Measurements from ENCODE around the gene BRIP1. TPM values are rescaled to one million over a fixed set of nuclear protein-coding genes. Genes with fewer than 3 reads are reported as not detected.

Gene BRIP1
- total RNA-seq, 2 donors from 2014 or later: 24.2 to 25.5 TPM

DNA sequence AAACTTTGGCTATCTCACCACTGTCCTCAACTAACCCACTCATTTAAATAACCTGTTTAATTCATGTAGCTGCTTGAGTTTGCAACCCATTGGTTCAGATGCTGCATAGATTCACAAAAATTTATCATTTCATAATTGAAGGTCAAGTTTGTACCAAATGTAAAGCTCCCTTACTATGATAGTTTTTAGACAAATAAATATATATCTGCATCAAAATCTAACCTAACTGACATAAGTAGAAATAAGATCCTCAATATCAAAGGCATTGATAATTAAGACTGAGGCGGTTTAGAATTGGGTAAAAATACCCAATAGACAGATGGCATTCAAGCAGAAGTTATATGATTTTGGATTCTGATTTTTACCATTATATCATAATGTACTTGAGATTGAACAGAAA is 139.4 kb downstream of the BRIP1 start:
- Histone ChIP-seq H3K4me3 (ENCODE audit: low read length) (no peak overlapping the region), H3K9me3 (ENCODE audit: control insufficient read depth, low read length) (no peaks in the 10 kb centered on the region), H3K27me3 (ENCODE audit: control insufficient read depth, insufficient read depth, low read length, poor library complexity, severe bottlenecking) (no peaks in the 10 kb centered on the region), H3K36me3 (ENCODE audit: control insufficient read depth, insufficient read depth, low read length) (no peaks in the 10 kb centered on the region), H3K9ac (ENCODE audit: extremely low read depth, low read length, poor library complexity, severe bottlenecking) (no peak overlapping the region), H3K27ac (ENCODE audit: low read depth, low read length) (no peak overlapping the region), H3K4me1 (ENCODE audit: control insufficient read depth, insufficient read depth, low read length) (peaks cover 3% of the 10 kb centered on the region)
- Mint-ChIP-seq H3K27me3 (ENCODE audit: insufficient read depth) (no peaks in the 10 kb centered on the region), H3K4me3 (no peak overlapping the region), H3K9me3 (peaks cover 3% of the 10 kb centered on the region), H3K27ac (no peak overlapping the region), H3K4me1 (peaks cover 3% of the 10 kb centered on the region), H3K36me3 (ENCODE audit: low read depth) (peaks cover 25% of the 10 kb centered on the region)
- WGBS, 2 experiments (ENCODE audit: insufficient coverage in 1 of 2, insufficient read length in 1 of 2): 100% methylated on average over 1 of the region's 1 CpG; no CpG with 5 or more reads in 1 of the 2 experiments
- DNase-seq: no peak
- TF ChIP-seq, protein P1, sequence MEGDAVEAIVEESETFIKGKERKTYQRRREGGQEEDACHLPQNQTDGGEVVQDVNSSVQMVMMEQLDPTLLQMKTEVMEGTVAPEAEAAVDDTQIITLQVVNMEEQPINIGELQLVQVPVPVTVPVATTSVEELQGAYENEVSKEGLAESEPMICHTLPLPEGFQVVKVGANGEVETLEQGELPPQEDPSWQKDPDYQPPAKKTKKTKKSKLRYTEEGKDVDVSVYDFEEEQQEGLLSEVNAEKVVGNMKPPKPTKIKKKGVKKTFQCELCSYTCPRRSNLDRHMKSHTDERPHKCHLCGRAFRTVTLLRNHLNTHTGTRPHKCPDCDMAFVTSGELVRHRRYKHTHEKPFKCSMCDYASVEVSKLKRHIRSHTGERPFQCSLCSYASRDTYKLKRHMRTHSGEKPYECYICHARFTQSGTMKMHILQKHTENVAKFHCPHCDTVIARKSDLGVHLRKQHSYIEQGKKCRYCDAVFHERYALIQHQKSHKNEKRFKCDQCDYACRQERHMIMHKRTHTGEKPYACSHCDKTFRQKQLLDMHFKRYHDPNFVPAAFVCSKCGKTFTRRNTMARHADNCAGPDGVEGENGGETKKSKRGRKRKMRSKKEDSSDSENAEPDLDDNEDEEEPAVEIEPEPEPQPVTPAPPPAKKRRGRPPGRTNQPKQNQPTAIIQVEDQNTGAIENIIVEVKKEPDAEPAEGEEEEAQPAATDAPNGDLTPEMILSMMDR (conservative IDR thresholded peaks at IDR 0.05): no peak

DNA sequence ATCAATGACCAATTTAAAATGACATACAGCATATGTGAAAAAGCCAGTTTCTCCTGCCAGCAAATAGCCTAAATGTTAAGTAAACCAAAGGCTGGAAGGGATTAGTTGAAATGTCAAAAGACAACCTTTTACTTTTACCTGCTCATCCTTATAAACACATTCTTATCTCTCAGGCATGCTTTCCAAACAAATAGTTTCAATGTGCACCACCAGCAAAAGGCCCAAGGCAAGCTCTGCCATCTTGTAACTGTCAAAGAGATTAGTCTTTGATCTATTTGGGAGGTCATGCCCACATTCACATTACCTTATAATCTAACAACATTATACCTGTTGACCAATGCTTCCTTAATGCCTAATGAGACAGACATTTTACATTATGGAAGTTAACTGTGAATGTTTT is 140.1 kb downstream of the BRIP1 start:
- Histone ChIP-seq H3K36me3 (ENCODE audit: control insufficient read depth, insufficient read depth, low read length) (no peaks in the 10 kb centered on the region), H3K4me1 (ENCODE audit: control insufficient read depth, insufficient read depth, low read length) (peaks cover 3% of the 10 kb centered on the region), H3K27me3 (ENCODE audit: control insufficient read depth, insufficient read depth, low read length, poor library complexity, severe bottlenecking) (no peaks in the 10 kb centered on the region), H3K4me3 (ENCODE audit: low read length) (no peak overlapping the region), H3K9me3 (ENCODE audit: control insufficient read depth, low read length) (peaks cover 6% of the 10 kb centered on the region), H3K27ac (ENCODE audit: low read depth, low read length) (no peak overlapping the region), H3K9ac (ENCODE audit: extremely low read depth, low read length, poor library complexity, severe bottlenecking) (no peak overlapping the region)
- Mint-ChIP-seq H3K4me3 (no peak overlapping the region), H3K9me3 (peaks cover 7% of the 10 kb centered on the region), H3K27me3 (ENCODE audit: insufficient read depth) (no peaks in the 10 kb centered on the region), H3K36me3 (ENCODE audit: low read depth) (peaks cover 19% of the 10 kb centered on the region), H3K4me1 (peaks cover 3% of the 10 kb centered on the region), H3K27ac (no peak overlapping the region)
- DNase-seq: no peak
- TF ChIP-seq, protein P1 (conservative IDR thresholded peaks at IDR 0.05): no peak

DNA sequence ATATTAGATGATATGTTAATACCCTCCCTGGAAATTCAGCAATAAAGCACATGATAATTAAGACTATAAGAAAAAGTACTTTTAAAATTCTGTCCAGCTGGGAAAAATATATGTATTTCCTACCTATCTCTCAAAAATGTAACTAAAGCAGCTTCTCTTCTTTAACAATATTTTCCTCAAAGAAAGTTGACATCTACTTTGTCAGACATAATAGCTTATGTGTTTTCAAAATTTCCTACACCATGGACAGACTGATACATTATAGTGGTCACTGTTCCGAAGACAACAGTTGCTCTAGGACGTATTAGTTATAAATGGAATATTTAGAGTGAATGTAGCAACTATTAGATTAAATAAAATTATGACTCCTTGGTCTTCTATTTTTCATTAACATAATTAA is 140.9 kb downstream of the BRIP1 start:
- no peaks in the 10 kb centered on the region for H3K27me3 ChIP-seq (ENCODE audit: control insufficient read depth, insufficient read depth, low read length, poor library complexity, severe bottlenecking)
- Mint-ChIP-seq H3K27ac (no peak overlapping the region), H3K36me3 (ENCODE audit: low read depth) (peaks cover 24% of the 10 kb centered on the region), H3K4me3 (no peak overlapping the region), H3K9me3 (peaks cover 14% of the 10 kb centered on the region), H3K27me3 (ENCODE audit: insufficient read depth) (no peaks in the 10 kb centered on the region), H3K4me1 (peaks cover 3% of the 10 kb centered on the region)
- TF ChIP-seq, protein P1 (conservative IDR thresholded peaks at IDR 0.05): no peak
- H3K27ac ChIP-seq (ENCODE audit: low read depth, low read length): no peak overlapping the region
- H3K4me1 ChIP-seq (ENCODE audit: control insufficient read depth, insufficient read depth, low read length): peaks cover 3% of the 10 kb centered on the region
- H3K4me3 ChIP-seq (ENCODE audit: low read length): no peak overlapping the region
- H3K9me3 ChIP-seq (ENCODE audit: control insufficient read depth, low read length): peaks cover 14% of the 10 kb centered on the region
- H3K9ac ChIP-seq (ENCODE audit: extremely low read depth, low read length, poor library complexity, severe bottlenecking): no peak overlapping the region
- WGBS, 2 experiments (ENCODE audit: insufficient coverage in 1 of 2, insufficient read length in 1 of 2): no CpG with 5 or more reads among the region's 2 CpGs
- DNase-seq: no peak
- H3K36me3 ChIP-seq (ENCODE audit: control insufficient read depth, insufficient read depth, low read length): no peaks in the 10 kb centered on the region
